Dendritic cell treated with granulocyte-macrophage colony-stimulating factor and Interleukin-4, amounts not matched to agents 40 ng/mL and 50 ng/mL, for 4 days (primary cell): Measurements from ENCODE around the gene GPX3.

Source experiments
- H3K27ac Mint-ChIP-seq: one replicate; pipeline ENCODE4 v1.8.0; 2022; ENCODE audit warnings: mild to moderate bottlenecking, mixed read lengths
- H3K27me3 Mint-ChIP-seq: one replicate; pipeline ENCODE4 v1.8.0; 2022; ENCODE audit warnings: mild to moderate bottlenecking, mixed read lengths
- H3K36me3 Mint-ChIP-seq: one replicate; pipeline ENCODE4 v1.8.0; 2022; ENCODE audit warnings: low read depth, mixed read lengths
- H3K4me1 Mint-ChIP-seq: one replicate; pipeline ENCODE4 v1.8.0; 2022; ENCODE audit warnings: low read depth, mixed read lengths
- H3K4me3 Mint-ChIP-seq: one replicate; pipeline ENCODE4 v1.8.0; 2022; ENCODE audit warnings: mild to moderate bottlenecking, moderate library complexity, mixed read lengths
- H3K9me3 Mint-ChIP-seq: one replicate; pipeline ENCODE4 v1.8.0; 2022; ENCODE audit warnings: mixed read lengths
- intact Hi-C: fragments of 100-400 bp; cut with micrococcal nuclease; formaldehyde crosslinking; loops from one replicate; pipeline ENCODE4 v1.15.0; 2022

Gene GPX3

GRCh38 chr5:151075698-151076331 lies 55.4 kb downstream of the GPX3 start:
- Mint-ChIP-seq H3K4me3 (no peak overlapping the region), H3K36me3 (peaks cover 91% of the 10 kb centered on the region), H3K4me1 (peaks cover 85% of the 10 kb centered on the region), H3K9me3 (no peaks in the 10 kb centered on the region), H3K27me3 (no peaks in the 10 kb centered on the region), H3K27ac (peak overlapping the region; percentile 12)
- intact Hi-C loops = no loop called here

DNA sequence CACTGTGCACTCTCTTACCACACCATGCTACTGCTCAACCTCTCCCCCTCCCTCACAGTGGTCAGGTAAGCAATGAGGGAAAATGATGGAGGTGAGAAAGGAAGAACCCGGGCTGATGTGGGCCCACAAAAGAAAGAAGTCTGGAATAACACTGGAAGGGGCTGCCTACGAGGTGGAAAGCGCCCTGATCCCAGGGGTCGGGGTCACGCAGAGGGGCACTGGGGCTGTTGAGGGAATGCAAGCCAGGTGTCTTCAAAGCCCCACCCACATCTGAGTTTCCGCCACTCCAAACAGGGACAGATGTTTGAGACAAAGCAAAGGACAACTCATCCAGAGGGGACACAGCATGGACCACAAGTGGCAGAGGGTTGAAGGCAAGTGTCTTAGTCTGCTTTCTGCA lies 56.2 kb downstream of the GPX3 start:
- Mint-ChIP-seq H3K9me3 (no peaks in the 10 kb centered on the region), H3K27ac (no peak overlapping the region), H3K27me3 (no peaks in the 10 kb centered on the region), H3K36me3 (peaks cover 84% of the 10 kb centered on the region), H3K4me3 (no peak overlapping the region), H3K4me1 (peaks cover 77% of the 10 kb centered on the region)
- intact Hi-C loops = no loop called here

DNA sequence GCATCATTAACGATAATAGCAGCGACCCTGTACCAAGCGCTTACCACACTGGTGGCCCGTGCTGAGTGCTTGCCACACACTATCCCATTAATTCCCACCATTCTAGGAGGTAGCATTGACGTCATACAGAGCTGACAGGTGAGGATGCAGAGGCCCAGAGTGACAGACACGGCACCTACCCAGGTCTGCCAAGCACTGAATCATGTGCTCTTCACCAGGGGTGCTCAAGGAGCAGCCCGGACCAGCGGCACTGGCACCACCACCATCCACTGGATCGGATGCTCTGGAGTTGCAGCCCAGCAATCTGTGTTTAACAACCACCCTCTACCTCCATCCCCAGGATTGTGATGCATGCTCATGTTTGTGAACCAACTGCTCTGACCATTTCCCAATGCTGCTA lies 57.0 kb downstream of the GPX3 start:
- H3K36me3 Mint-ChIP-seq = peaks cover 76% of the 10 kb centered on the region
- intact Hi-C loops = no loop called here
- H3K27ac Mint-ChIP-seq = no peak overlapping the region

GRCh38 chr5:151077967-151078366 lies 57.6 kb downstream of the GPX3 start:
- Mint-ChIP-seq H3K4me3 (no peak overlapping the region), H3K27me3 (no peaks in the 10 kb centered on the region), H3K4me1 (peaks cover 72% of the 10 kb centered on the region), H3K27ac (peak overlapping the region; percentile 55), H3K36me3 (peaks cover 71% of the 10 kb centered on the region), H3K9me3 (no peaks in the 10 kb centered on the region)
- intact Hi-C loops = no loop called here

More for the DNA sequence above, 57.0 kb downstream of the GPX3 start:
- no peaks in the 10 kb centered on the region for H3K9me3 Mint-ChIP-seq
- no peaks in the 10 kb centered on the region for H3K27me3 Mint-ChIP-seq
- no peak overlapping the region for H3K4me3 Mint-ChIP-seq
- H3K4me1 Mint-ChIP-seq = peaks cover 72% of the 10 kb centered on the region
